Neuron (in vitro differentiated cells): ENCODE measurements around the gene ADGRG2.
"Not testable (repeated sequence)": the region's sequence is repeated elsewhere in the genome, so short reads cannot be mapped to it uniquely, and the experiment has no call there.

ENCODE experiments used
- H2AFZ ChIP-seq: one replicate; pipeline ENCODE4 v1.6.1; 2013; ENCODE audit warnings: low read depth, mild to moderate bottlenecking, inconsistent platforms, low read length, moderate library complexity
- H3K27me3 ChIP-seq: one replicate; pipeline ENCODE4 v1.6.1; 2013; ENCODE audit warnings: low read length; ENCODE audit not compliant: insufficient read depth
- H3K36me3 ChIP-seq: one replicate; pipeline ENCODE4 v1.6.1; 2013; ENCODE audit warnings: low read length; ENCODE audit not compliant: insufficient read depth
- H3K4me1 ChIP-seq: one replicate; pipeline ENCODE4 v1.6.1; 2013; ENCODE audit warnings: low read length; ENCODE audit not compliant: insufficient read depth
- H3K4me3 ChIP-seq: 2 replicates; pipeline ENCODE4 v1.5.1; 2013; ENCODE audit warnings: mild to moderate bottlenecking, low read length, moderate library complexity
- H3K9me3 ChIP-seq: one replicate; pipeline ENCODE4 v1.6.1; 2013; ENCODE audit warnings: low read length

Gene ADGRG2

DNA sequence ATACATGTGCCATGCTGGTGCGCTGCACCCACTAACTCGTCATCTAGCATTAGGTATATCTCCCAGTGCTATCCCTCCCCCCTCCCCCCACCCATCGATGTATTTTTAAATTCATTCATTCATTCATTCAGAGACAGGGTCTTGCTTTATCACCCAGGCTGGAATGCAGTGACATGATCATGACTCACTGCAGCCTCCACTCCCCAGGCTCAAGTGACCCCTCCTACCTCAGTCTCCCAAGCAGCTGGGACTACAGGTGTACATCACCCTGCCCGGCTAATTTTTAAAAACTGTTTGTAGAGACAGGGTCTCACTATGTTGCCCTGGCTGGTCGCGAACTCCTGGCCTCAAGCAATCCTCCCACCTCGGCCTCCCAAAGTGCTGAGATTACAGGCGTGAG is 105.7 kb downstream of the ADGRG2 start:
- not testable (repeated sequence) for H2AFZ ChIP-seq, H3K36me3 ChIP-seq, H3K27me3 ChIP-seq, H3K9me3 ChIP-seq, H3K4me3 ChIP-seq, H3K4me1 ChIP-seq

DNA sequence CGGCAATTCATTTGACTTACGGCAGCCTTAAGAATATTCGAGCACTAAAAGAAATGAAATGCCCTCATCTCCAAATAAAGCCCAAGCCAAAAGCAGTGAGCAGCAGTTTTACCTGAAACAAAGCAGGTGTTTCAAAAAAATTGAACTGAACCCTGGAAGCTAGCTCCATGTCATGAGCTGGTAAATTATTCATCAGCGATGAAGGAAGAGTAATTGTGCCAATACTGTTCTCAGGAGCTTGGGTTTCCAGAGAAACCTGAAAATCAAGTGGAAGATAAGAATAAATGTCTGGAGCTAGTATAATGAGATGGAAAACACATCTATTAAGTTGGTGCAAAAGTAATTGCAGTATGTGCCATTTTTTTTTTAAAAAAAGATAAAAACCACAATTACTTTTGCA is 114.4 kb downstream of the ADGRG2 start:
- Histone ChIP-seq H3K4me1 (no peaks in the 10 kb centered on the region), H3K27me3 (no peaks in the 10 kb centered on the region), H2AFZ (no peak overlapping the region), H3K36me3 (no peaks in the 10 kb centered on the region), H3K9me3 (no peaks in the 10 kb centered on the region), H3K4me3 (no peak overlapping the region)

DNA sequence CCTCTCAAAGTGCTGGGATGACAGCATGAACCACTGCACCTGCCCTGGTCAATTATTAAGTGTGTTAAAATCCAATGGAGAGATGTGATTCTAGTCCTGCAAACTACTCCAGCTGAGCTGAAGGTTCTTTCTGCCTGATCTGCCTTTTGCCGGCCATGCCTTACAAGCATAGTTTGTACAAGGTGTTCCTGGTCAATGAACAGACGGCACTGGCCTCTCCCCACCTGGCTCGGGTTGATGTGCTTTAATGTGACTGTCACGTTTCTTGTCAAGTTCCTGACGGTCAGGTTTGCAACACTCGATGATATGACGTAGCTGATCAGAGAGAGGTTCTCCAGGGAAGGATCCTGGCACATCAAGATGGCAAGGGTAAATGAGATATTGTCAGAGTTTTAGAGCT is 115.3 kb downstream of the ADGRG2 start:
- no peaks in the 10 kb centered on the region for H3K36me3 ChIP-seq
- H3K4me3 ChIP-seq: no peak overlapping the region
- H3K4me1 ChIP-seq: no peaks in the 10 kb centered on the region
- no peaks in the 10 kb centered on the region for H3K9me3 ChIP-seq
- H2AFZ ChIP-seq: no peak overlapping the region
- no peaks in the 10 kb centered on the region for H3K27me3 ChIP-seq

DNA sequence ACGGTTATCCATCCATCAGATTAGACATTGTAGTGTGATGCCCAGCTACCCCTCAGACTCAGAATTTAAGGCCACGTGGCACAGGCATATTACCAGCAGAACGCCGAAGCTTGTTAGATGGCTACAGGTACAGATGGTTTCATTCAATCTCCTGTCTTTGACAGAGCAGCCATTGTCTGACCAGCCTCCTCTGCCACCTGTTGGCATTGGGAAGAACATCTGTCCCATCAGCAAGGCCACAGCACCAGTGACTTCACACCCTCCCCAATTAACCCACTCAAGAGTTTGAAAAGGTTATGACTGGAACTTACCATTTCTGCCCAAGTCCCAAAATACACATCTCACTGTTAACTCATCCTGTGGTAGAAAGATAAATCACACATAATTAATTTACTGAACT is 116.4 kb downstream of the ADGRG2 start:
- H3K4me1 ChIP-seq: no peaks in the 10 kb centered on the region
- H3K4me3 ChIP-seq: no peak overlapping the region
- H3K27me3 ChIP-seq: no peaks in the 10 kb centered on the region
- no peaks in the 10 kb centered on the region for H3K36me3 ChIP-seq
- no peak overlapping the region for H2AFZ ChIP-seq
- no peaks in the 10 kb centered on the region for H3K9me3 ChIP-seq

DNA sequence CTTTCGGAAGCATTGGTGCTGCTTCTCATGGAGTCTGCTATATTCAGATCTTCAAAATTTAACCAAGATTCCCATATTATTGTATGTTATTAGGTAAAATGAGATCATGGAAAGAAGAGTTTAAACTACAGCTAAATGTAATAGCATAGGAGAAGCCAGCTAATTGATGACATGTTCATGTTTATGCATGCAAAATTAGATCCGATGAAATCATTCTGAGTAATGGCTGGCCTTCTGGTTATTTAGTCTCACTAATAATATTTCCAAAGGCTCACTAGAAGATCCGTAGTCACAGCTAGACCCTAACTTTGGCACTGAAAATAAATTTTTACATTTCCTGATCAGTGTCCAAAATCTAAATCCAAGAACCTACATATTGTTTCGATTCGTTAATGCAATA is 118.5 kb downstream of the ADGRG2 start:
- Histone ChIP-seq H3K4me3 (no peak overlapping the region), H3K9me3 (no peaks in the 10 kb centered on the region), H3K4me1 (no peaks in the 10 kb centered on the region), H3K36me3 (no peaks in the 10 kb centered on the region), H3K27me3 (no peaks in the 10 kb centered on the region), H2AFZ (no peak overlapping the region)

DNA sequence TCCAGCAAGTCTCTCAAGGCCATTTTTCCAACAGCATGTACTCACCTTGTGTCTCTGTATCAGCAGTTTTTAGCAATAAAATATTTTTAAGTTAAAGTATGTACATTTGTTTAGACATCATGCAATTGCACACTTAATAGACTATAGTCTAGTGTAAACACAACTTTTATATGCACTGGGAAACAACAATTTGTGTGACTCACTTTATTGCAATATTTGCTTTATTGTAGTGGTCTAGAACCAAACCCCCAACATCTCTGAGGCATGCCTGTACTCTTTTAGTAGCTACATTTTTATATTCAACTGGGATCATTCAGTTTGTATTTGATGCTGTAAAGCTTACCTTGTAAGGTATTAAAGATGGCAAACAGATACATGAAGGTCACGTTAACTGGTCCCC is 123.6 kb downstream of the ADGRG2 start:
- H3K4me1 ChIP-seq: no peaks in the 10 kb centered on the region
- H3K4me3 ChIP-seq: no peak overlapping the region
- no peaks in the 10 kb centered on the region for H3K9me3 ChIP-seq
- no peaks in the 10 kb centered on the region for H3K36me3 ChIP-seq
- no peaks in the 10 kb centered on the region for H3K27me3 ChIP-seq
- no peak overlapping the region for H2AFZ ChIP-seq

DNA sequence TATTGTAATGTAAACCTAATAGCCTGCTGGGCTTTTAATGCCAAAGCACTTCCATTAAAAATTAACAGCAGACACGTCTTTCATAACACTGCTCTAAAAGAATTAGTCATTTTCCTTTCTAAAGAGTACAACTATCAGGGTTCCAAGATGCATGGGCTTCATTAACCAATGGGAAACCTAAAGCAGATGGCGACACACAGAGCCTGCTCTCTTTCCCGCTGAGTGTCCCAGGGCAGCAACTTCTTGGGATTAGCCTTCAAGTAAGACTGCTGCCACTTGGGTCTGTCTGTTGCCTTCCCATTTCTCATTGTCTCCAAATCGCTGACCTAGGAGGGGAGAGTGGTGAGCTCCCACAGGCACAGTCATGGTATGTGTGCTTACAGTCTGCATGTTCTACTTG is 124.4 kb downstream of the ADGRG2 start:
- no peak overlapping the region for H3K4me3 ChIP-seq
- no peaks in the 10 kb centered on the region for H3K36me3 ChIP-seq
- no peaks in the 10 kb centered on the region for H3K27me3 ChIP-seq
- H2AFZ ChIP-seq: no peak overlapping the region
- no peaks in the 10 kb centered on the region for H3K9me3 ChIP-seq
- H3K4me1 ChIP-seq: no peaks in the 10 kb centered on the region

DNA sequence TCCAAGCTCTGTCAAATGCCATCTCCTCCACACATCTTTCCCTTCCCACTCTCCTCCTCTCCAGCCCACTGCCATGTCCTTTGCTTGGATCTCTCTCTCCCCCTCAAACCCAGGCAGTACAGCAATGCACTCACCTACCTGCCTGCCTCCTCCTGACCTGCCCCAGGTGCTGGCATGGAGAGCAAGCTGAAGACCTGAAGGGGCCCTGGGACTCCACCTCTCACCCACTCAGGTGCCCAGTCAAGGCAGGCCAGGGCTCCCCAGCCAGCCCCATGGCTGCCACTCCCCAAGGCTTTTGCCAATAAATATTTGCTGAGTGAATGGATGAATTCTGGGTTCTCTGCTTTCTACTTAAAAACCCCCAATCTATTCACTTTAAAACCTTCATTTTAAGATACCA is 125.7 kb downstream of the ADGRG2 start:
- no peaks in the 10 kb centered on the region for H3K9me3 ChIP-seq
- H3K4me3 ChIP-seq: no peak overlapping the region
- no peak overlapping the region for H2AFZ ChIP-seq
- H3K36me3 ChIP-seq: no peaks in the 10 kb centered on the region
- H3K4me1 ChIP-seq: no peaks in the 10 kb centered on the region
- no peaks in the 10 kb centered on the region for H3K27me3 ChIP-seq

DNA sequence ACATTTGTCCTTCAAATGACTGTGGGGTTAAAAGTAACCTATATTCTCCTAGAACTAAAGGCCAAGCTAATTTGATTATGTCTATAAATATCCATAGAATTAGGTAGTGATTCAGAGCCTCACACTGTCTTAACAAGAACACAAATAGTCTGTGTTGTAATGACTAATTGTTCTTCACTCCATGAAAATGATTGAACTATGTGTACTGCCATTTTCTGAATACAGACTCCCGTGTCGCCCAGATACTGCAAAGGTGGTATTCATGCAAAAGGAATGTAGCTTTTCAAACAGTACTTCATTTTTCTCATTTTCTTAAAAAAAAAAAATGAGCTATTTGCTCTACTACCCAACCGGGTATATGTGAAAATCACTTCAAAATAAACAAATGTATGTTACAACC is 127.0 kb downstream of the ADGRG2 start:
- H3K4me1 ChIP-seq: no peaks in the 10 kb centered on the region
- no peaks in the 10 kb centered on the region for H3K27me3 ChIP-seq
- no peaks in the 10 kb centered on the region for H3K9me3 ChIP-seq
- no peak overlapping the region for H2AFZ ChIP-seq
- no peaks in the 10 kb centered on the region for H3K36me3 ChIP-seq
- H3K4me3 ChIP-seq: no peak overlapping the region

DNA sequence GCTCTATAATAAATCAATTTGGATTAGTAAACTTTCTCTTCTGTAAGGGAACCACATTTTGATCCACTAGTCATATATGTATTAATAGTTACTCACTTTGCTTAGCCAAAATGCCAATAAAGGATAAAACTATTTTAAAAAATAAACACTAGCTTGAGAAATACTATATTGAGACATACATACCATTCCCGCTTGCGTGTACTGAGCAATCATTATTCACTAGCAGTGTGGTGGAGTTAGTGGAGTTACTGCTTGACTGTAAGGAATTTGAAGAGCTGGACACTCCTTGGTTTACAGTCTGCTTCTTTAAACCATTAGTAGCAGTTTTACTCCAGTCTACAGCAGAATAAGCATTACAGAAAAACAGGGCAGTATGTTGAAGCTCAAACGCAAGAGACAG is 127.6 kb downstream of the ADGRG2 start:
- Histone ChIP-seq H3K27me3 (no peaks in the 10 kb centered on the region), H3K4me1 (no peaks in the 10 kb centered on the region), H2AFZ (no peak overlapping the region), H3K36me3 (no peaks in the 10 kb centered on the region), H3K9me3 (no peaks in the 10 kb centered on the region), H3K4me3 (no peak overlapping the region)

DNA sequence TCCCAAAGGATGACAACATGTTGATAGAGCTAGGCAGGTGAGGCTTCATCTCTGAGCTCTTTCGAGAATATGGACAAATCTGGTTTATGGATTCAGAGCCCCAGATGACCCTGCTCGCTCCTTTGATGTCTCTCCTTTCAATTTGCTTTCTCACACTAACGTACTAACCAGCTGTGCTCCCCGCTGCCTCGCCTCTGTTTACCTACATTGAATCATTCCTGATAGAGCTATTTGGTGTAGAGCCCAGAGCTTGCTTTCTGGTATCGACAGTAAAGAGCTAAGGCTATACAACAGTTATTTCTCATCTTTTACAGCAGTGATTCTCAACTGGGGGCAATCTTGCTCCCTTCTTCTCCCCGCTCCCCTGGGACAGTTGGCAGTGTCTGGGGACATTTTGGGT is 129.4 kb downstream of the ADGRG2 start:
- no peaks in the 10 kb centered on the region for H3K4me1 ChIP-seq
- H3K9me3 ChIP-seq: no peaks in the 10 kb centered on the region
- H3K4me3 ChIP-seq: no peak overlapping the region
- H2AFZ ChIP-seq: no peak overlapping the region
- H3K27me3 ChIP-seq: no peaks in the 10 kb centered on the region
- H3K36me3 ChIP-seq: no peaks in the 10 kb centered on the region

DNA sequence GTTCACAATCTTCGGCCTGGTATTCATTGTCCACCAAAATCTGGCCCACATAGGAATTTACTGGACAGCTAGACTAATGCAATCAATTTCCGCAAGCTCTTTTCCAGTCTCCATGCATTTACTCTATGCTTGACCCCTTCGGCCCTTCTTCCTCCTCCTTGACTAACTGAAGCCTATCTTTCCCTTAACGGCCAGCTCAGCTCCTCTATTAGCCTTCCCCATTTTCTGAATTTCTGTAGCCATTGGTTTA is 137.2 kb downstream of the ADGRG2 start:
- peak overlapping the region; percentile 74 for H2AFZ ChIP-seq
- no peaks in the 10 kb centered on the region for H3K27me3 ChIP-seq
- peaks cover 2% of the 10 kb centered on the region for H3K4me1 ChIP-seq
- no peaks in the 10 kb centered on the region for H3K9me3 ChIP-seq
- H3K36me3 ChIP-seq: no peaks in the 10 kb centered on the region
- H3K4me3 ChIP-seq: peak overlapping the region; percentile 81

DNA sequence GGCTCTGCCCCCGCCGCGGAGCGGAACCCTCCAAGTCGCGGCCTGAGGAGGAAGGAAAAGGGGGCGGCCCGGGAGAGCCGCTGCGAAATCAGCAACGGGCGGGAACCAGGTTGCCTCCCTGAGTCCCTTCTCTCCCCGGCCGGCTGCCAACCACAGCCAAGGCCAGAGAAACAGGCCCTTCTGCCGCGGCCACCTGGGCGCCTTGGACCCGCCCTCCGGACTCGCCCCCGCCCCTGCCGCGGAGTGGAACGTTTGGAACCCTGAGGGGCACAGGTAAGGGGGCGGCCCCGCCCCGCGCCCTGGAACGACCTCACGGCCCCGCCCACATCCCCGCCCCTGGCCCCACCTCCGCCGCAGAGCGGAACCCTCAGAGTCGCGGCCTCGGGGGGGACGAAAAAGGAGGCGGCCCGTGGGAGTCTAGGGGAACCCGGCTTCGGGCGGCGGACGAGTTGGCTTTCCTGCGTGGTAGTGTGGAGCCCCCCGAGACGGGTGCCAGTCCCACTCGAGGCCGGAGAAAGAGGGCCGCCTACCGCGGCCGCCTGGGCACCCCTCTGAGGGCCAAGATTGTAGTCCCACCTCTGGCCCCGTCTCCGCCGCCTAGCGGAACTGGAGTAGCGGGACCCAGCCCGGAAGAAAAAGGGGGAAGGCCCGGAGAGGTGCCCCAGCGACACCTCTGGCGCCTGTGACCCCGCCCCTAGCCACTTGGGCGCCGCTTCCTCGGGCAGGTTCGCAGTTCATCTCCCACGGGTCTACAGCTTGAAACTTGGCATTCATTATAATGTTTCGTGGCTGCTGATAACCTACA is 137.7 kb downstream of the ADGRG2 start:
- no peaks in the 10 kb centered on the region for H3K9me3 ChIP-seq
- peaks cover 2% of the 10 kb centered on the region for H3K4me1 ChIP-seq
- H2AFZ ChIP-seq: peak overlapping the region; percentile 74
- peak overlapping the region; percentile 81 for H3K4me3 ChIP-seq
- H3K36me3 ChIP-seq: no peaks in the 10 kb centered on the region
- H3K27me3 ChIP-seq: no peaks in the 10 kb centered on the region

DNA sequence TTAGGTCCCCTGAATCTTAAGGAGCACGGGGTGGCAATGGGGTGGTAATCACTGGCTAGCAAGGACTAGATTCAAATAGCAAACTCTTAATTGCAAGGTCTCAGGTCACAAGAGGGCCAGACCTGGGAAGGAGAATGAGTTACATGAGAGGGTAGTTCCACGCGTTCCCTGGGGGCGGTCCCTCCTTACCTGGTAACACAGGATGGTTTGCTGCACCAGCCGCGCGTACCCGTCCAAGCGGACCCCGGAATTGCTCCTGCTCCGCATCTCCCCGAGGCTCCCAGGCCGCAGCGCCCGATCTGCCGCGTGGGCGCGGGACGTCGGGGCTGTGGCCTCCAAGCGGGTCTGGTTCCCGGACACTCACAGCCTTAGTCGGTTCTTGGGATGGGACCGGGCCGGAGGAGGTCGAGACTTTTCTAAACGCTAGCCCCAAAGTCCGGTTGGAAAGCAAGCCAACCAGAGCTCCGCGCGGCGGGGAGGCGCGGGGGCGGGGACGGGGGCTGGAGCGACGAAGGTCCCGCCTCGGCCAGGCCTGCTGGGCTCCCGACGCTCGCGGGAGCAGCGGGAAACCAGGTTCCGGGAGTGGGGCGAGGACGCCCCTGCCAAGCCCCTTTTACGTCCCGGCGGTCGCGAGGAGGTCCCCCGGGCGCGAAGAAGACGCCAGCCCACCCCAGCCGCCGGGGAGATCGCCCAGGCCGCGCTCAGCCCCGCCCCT is 138.4 kb downstream of the ADGRG2 start, which contains the start of gene PHKA2:
TSS of gene PHKA2 (minus strand) at position 449 of the 715 bp plus-strand sequence. CDS start at position 267, 182 bp downstream.
- H2AFZ ChIP-seq: peak within 1 kb of the TSS; percentile 74
- no peaks in the 10 kb centered on the region for H3K36me3 ChIP-seq
- H3K27me3 ChIP-seq: no peaks in the 10 kb centered on the region
- peaks cover 2% of the 10 kb centered on the region for H3K4me1 ChIP-seq
- no peaks in the 10 kb centered on the region for H3K9me3 ChIP-seq
- peak within 1 kb of the TSS; percentile 81 for H3K4me3 ChIP-seq
